Heart left ventricle (tissue), 16 donors: ENCODE data around the gene CBY1. TPM values are rescaled to one million over a fixed set of nuclear protein-coding genes. Genes with fewer than 3 reads are reported as not detected.

Experiments
- ATAC-seq, 4 donors: fragments of 200-7000 bp; cut with Tn5 transposase; one replicate each; pipeline ENCODE4 v1.9.1; 2020 to 2022; ENCODE audit warnings: moderate library complexity in 4 of 4, mild to moderate bottlenecking in 3 of 4, moderate number of reproducible peaks in 1 of 4
- DNase-seq, 5 donors: peaks; one replicate each; pipeline ENCODE4 v3.0.0-alpha.2; 2020
- H3K27ac ChIP-seq, 12 donors: fragments of 200-600 bp; sonication (generic) in 4 of 12; one replicate each; pipeline versions ENCODE4 v1.5.0 to v1.8.0; 2016 to 2022; ENCODE audit warnings: mild to moderate bottlenecking in 2 of 12
- H3K27me3 ChIP-seq, 9 donors: fragments of 200-600 bp; sonication (generic) in 2 of 9; one replicate each; pipeline versions ENCODE4 v1.5.1 to v1.8.0; 2016 to 2022; ENCODE audit warnings: mild to moderate bottlenecking in 3 of 9
- H3K36me3 ChIP-seq, 9 donors: fragments of 200-600 bp; sonication (generic) in 2 of 9; one replicate each; pipeline versions ENCODE4 v1.5.0 to v1.8.0; 2018 to 2022; ENCODE audit warnings: mild to moderate bottlenecking in 2 of 9
- H3K4me1 ChIP-seq, 12 donors: fragments of 200-600 bp; sonication (generic) in 4 of 12; one replicate each; pipeline versions ENCODE4 v1.5.0 to v1.8.0; 2016 to 2022; ENCODE audit warnings: mild to moderate bottlenecking in 3 of 12
- H3K4me3 ChIP-seq, 12 donors: fragments of 200-600 bp; sonication (generic) in 4 of 12; one replicate each; pipeline versions ENCODE4 v1.5.0 to v1.8.0; 2017 to 2022; ENCODE audit warnings: mild to moderate bottlenecking in 9 of 12, moderate library complexity in 4 of 12
- H3K9me3 ChIP-seq, 12 donors: fragments of 200-600 bp; sonication (generic) in 4 of 12; one replicate each; pipeline versions ENCODE4 v1.5.0 to v1.8.0; 2016 to 2022; ENCODE audit warnings: mild to moderate bottlenecking in 1 of 12
- POLR2A ChIP-seq, 2 donors: fragments of 450-650 bp; IDR thresholded peaks; one replicate each; pipeline ENCODE4 v1.6.1; 2017; ENCODE audit warnings: antibody characterized with exemption in 2 of 2, mild to moderate bottlenecking in 2 of 2, moderate library complexity in 2 of 2
- WGBS, 4 donors: extraction: QIAGEN DNeasy Blood & Tissue Kit in 2 of 4; methylation state at CpG; one replicate each; pipeline versions ENCODE4 v1.1.5 to v1.1.7; 2013 to 2018; 5-methylcytosine and 5-hydroxymethylcytosine counted together
- intact Hi-C, 10 donors: fragments of 100-400 bp; cut with DNase I; formaldehyde crosslinking; loops; one replicate each; pipeline versions ENCODE4 v1.11.1 to v1.14.2; 2022
- polyA plus RNA-seq, 2 donors: library from polyadenylated mRNA; stranded (reverse); fragments of 200-250 nt; gene quantifications; one replicate each; pipeline ENCODE4 v1.2.3, GENCODE V29; 2013
- total RNA-seq, 9 donors: library from RNA; depleted of rRNA in 2 of 9; stranded (reverse); fragments of >200 nt in 2 of 9; fragmentation: NEBNext Ultra II Directional in 3 of 9; extraction: Animal tissue kit (Norgen Biotek cat#: 25700) in 3 of 9; gene quantifications; one replicate each; pipeline versions ENCODE4 v1.1.0 to v1.2.4, GENCODE V29; 2016 to 2023
- TF ChIP-seq, protein P1 (sequence below), 12 donors: fragments of 200-600 bp; sonication (generic) in 4 of 12; IDR thresholded peaks; one replicate each; pipeline versions ENCODE4 v1.5.0 to v1.8.0; 2018 to 2022; ENCODE audit warnings: antibody characterized with exemption in 12 of 12, mild to moderate bottlenecking in 5 of 12
- donor health status: ischemic (EF 13 %, LVEDD 7.1; RV severe dilation, severe dysfunction).
- donor health status: healthy with polysubstance abuse.
- donor health status: DM: no; HTN: yes; CAD: no.
- donor health status: DM: no; HTN: no; CAD: no.
- donor health status: ischemic (EF 25% LVEDD 6.9; RV normal size, moderate dysfunction).
- donor health status: ischemic (EF 25% LVEDD 5.7; RV mildly dilated, moderate dysfunction).
- donor health status: healthy.
- donor health status: DM: yes; HTN: yes; CAD: no.
- donor health status: ischemic (EF 35%, LVEDD 5.7; RV mildly dilated, moderate dysfunction).
- donor health status: nonischemic (EF 11% LVEDD 7.7; RV severe dilation, severe dysfunction).
- donor health status: DM: yes; HTN: yes; CAD: no.
- donor health status: PGD.
- donor health status: ischemic (EF 29% LVEDD 5.4; RV normal size, mild dysfunction).
- donor health status: nonischemic (EF 23%, LVEDD 6.1; RV moderate dilation, normal function).

The CBY1 gene
- total and polyA plus RNA-seq, 11 donors: 24.1 to 71.7 (median 37.9) TPM

DNA sequence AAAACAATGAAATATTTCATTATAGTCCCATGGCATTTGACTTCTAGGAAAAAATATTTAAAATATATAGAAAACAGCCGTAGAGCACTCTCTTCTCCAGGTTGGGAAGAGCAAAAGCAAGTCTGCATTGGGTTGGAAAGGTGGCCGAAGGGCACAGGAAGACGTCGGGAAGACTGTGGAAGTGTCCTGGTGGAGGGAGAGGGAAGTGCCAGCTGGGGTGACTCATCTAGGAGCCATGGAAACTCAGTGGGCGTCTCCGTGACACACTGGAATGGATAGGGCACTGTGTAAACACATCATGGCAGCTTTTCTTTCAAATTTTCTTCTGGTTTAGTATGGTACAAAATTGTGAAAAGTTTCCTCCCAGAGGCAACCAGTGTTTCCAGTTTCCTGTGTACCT lies 62.0 kb downstream of the CBY1 start:
- DNase-seq (peak in 2 of 5 donors; percentile 36 to 63), ATAC-seq (peak in 3 of 4 donors; percentile 66 to 89 (median 86))
- peaks cover 0 to 81% (median 58%) of the 10 kb centered on the region in 9 donors for H3K36me3 ChIP-seq

DNA sequence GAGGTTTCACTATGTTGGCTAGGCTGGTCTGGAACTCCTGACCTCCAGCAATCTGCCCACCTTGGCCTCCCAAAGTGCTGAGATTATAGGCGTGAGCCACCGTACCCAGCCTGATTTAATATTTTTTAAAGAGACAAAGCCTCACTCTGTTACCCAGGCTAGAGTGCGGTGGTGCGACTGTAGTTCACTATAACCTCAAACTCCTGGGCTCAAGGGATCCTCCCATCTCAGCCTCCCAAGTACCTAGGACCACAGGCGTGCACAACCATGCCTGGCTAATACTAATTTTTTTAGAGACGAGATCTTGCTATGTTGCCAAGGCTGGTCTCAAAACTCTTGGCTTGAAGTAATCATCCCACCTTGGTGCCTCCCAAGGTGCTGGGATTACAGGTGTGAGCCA lies 62.8 kb downstream of the CBY1 start:
- peak overlapping the region in 1 of 12 donors; percentile 49 for H3K27ac ChIP-seq
- TF ChIP-seq POLR2A (IDR thresholded peaks at IDR 0.05): no peak
- TF ChIP-seq, protein P1, sequence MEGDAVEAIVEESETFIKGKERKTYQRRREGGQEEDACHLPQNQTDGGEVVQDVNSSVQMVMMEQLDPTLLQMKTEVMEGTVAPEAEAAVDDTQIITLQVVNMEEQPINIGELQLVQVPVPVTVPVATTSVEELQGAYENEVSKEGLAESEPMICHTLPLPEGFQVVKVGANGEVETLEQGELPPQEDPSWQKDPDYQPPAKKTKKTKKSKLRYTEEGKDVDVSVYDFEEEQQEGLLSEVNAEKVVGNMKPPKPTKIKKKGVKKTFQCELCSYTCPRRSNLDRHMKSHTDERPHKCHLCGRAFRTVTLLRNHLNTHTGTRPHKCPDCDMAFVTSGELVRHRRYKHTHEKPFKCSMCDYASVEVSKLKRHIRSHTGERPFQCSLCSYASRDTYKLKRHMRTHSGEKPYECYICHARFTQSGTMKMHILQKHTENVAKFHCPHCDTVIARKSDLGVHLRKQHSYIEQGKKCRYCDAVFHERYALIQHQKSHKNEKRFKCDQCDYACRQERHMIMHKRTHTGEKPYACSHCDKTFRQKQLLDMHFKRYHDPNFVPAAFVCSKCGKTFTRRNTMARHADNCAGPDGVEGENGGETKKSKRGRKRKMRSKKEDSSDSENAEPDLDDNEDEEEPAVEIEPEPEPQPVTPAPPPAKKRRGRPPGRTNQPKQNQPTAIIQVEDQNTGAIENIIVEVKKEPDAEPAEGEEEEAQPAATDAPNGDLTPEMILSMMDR (IDR thresholded peaks at IDR 0.05): no peak
- no peaks in the 10 kb centered on the region for H3K9me3 ChIP-seq
- no peak overlapping the region for H3K4me3 ChIP-seq
- ATAC-seq (no peak), DNase-seq (peak in 1 of 5 donors; percentile 13)
- H3K27me3 ChIP-seq: no peaks in the 10 kb centered on the region
- peaks cover 0 to 21% (median 10%) of the 10 kb centered on the region in 12 donors for H3K4me1 ChIP-seq
- intact Hi-C loops: loop anchor here in 1 of 10 donors (5.0 kb wide), 1 partner anchor 33 kb away; no protein-coding TSS in a partner anchor
- peaks cover 0 to 89% (median 66%) of the 10 kb centered on the region in 9 donors for H3K36me3 ChIP-seq
- WGBS, 4 donors: 93 to 95% (median 93%) methylated on average over 6 of the region's 6 CpGs

More for the DNA sequence above, 62.0 kb downstream of the CBY1 start:
- Histone ChIP-seq H3K4me3 (no peak overlapping the region), H3K27ac (peak overlapping the region in 2 of 12 donors; percentile 25 to 49), H3K9me3 (no peaks in the 10 kb centered on the region), H3K4me1 (peaks cover 0 to 28% (median 17%) of the 10 kb centered on the region in 12 donors), H3K27me3 (no peaks in the 10 kb centered on the region)
- TF ChIP-seq, protein P1 (IDR thresholded peaks at IDR 0.05): peak in 8 of 12 donors; percentile 21 to 60 (median 34)
- no peak for TF ChIP-seq POLR2A (IDR thresholded peaks at IDR 0.05)
- intact Hi-C loops: loop anchor here in 1 of 10 donors (5.0 kb wide), 1 partner anchor 34 kb away; no protein-coding TSS in a partner anchor
- WGBS, 4 donors: 34 to 50% (median 42%) methylated on average over 6 of the region's 6 CpGs

DNA sequence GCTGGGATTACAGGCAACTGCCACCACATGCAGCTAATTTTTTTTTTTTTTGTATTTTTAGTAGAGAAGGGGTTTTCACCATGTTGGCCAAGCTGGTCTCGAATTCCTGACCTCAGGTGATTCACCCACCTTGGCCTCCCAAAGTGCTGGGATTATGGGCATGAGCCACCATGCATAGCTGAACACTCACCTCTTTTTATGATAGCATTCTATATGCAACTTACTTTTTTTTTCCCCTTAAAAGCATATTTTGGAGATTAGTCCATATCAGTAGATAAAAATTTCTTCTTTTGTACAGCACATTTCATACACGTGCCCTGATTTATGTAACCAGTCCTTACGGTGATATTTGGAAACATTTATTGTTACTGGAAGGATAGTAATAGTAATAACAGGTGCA lies 63.9 kb downstream of the CBY1 start:
- Histone ChIP-seq H3K36me3 (peaks cover 0 to 97% (median 78%) of the 10 kb centered on the region in 9 donors), H3K27ac (no peak overlapping the region), H3K4me1 (peaks cover 0 to 13% (median 3%) of the 10 kb centered on the region in 12 donors), H3K9me3 (no peaks in the 10 kb centered on the region), H3K4me3 (no peak overlapping the region), H3K27me3 (no peaks in the 10 kb centered on the region)
- WGBS, 4 donors: 96 to 98% (median 97%) methylated on average over 3 of the region's 3 CpGs
- ATAC-seq (no peak), DNase-seq (no peak)
- TF ChIP-seq POLR2A (IDR thresholded peaks at IDR 0.05): no peak
- TF ChIP-seq, protein P1 (IDR thresholded peaks at IDR 0.05): no peak
- intact Hi-C loops: no loop called here

GRCh38 chr22:38721551-38721950 lies 65.1 kb downstream of the CBY1 start:
- H3K36me3 ChIP-seq: peaks cover 0 to 99% (median 83%) of the 10 kb centered on the region in 9 donors
- intact Hi-C loops: no loop called here
- peaks cover 0 to 14% (median 3%) of the 10 kb centered on the region in 12 donors for H3K4me1 ChIP-seq
- 89 to 93% (median 90%) methylated on average over 7 of the region's 7 CpGs for WGBS, 4 donors
- H3K27ac ChIP-seq: no peak overlapping the region
- TF ChIP-seq, protein P1 (IDR thresholded peaks at IDR 0.05): no peak
- no peak for TF ChIP-seq POLR2A (IDR thresholded peaks at IDR 0.05)
- H3K4me3 ChIP-seq: no peak overlapping the region
- H3K27me3 ChIP-seq: no peaks in the 10 kb centered on the region
- no peak for DNase-seq
- H3K9me3 ChIP-seq: no peaks in the 10 kb centered on the region
- ATAC-seq: no peak

Other genes with a start within 250 kb of the CBY1 start
- gene KCNJ4, start 201.4 kb upstream of the CBY1 start, total RNA-seq: 10 to 100 TPM; 14.5 to 85.5 (median 39.7) TPM
- 10 to 100 TPM; 20.3 to 57.9 TPM for gene KCNJ4, start 201.4 kb upstream of the CBY1 start, polyA plus RNA-seq
- gene KDELR3, start 188.5 kb upstream of the CBY1 start, total RNA-seq: 10 to 100 TPM in 4 of 9 donors, 1 to 10 TPM in 5; 4.4 to 15.5 (median 8.5) TPM
- gene KDELR3, start 188.5 kb upstream of the CBY1 start, polyA plus RNA-seq: 10 to 100 TPM in 1 of 2 donors, 1 to 10 TPM in 1; 7.8 to 10.5 TPM
- 100 to 1,000 TPM; 149 to 202 (median 170) TPM for gene DDX17, start 150.3 kb upstream of the CBY1 start, total RNA-seq
- 100 to 1,000 TPM; 133 to 153 TPM for gene DDX17, start 150.3 kb upstream of the CBY1 start, polyA plus RNA-seq
- 1 to 10 TPM in 5 of 9 donors, under 1 TPM in 4; 0.16 to 2.4 (median 1.1) TPM for gene DMC1, start 86.5 kb upstream of the CBY1 start, total RNA-seq
- under 1 TPM; 0.12 to 0.27 TPM for gene DMC1, start 86.5 kb upstream of the CBY1 start, polyA plus RNA-seq
- 1 to 10 TPM in 2 of 9 donors, under 1 TPM in 7; 0.16 to 1.0 (median 0.36) TPM for gene FAM227A, start 246 bp upstream of the CBY1 start, total RNA-seq
- gene FAM227A, start 246 bp upstream of the CBY1 start, polyA plus RNA-seq: under 1 TPM; 0.30 to 0.38 TPM
- 10 to 100 TPM; 37.1 to 82.1 (median 71.6) TPM for gene TOMM22, start 25.3 kb downstream of the CBY1 start, total RNA-seq
- gene TOMM22, start 25.3 kb downstream of the CBY1 start, polyA plus RNA-seq: 10 to 100 TPM; 32.3 to 45.6 TPM
- gene JOSD1, start 44.3 kb downstream of the CBY1 start, total RNA-seq: 10 to 100 TPM; 14.7 to 34.0 (median 22.8) TPM
- 10 to 100 TPM in 1 of 2 donors, 1 to 10 TPM in 1; 7.8 to 33.9 TPM for gene JOSD1, start 44.3 kb downstream of the CBY1 start, polyA plus RNA-seq
- 10 to 100 TPM; 23.7 to 45.3 (median 28.1) TPM for gene GTPBP1, start 49.3 kb downstream of the CBY1 start, total RNA-seq
- gene GTPBP1, start 49.3 kb downstream of the CBY1 start, polyA plus RNA-seq: 10 to 100 TPM; 15.6 to 21.6 TPM
- gene SUN2, start 99.4 kb downstream of the CBY1 start, total RNA-seq: 100 to 1,000 TPM in 6 of 9 donors, 10 to 100 TPM in 3; 75.2 to 405 (median 125) TPM
- 100 to 1,000 TPM in 1 of 2 donors, 10 to 100 TPM in 1; 41.3 to 203 TPM for gene SUN2, start 99.4 kb downstream of the CBY1 start, polyA plus RNA-seq
- 10 to 100 TPM in 5 of 9 donors, 1 to 10 TPM in 4; 8.2 to 16.4 (median 10.4) TPM for gene DNAL4, start 137.5 kb downstream of the CBY1 start, total RNA-seq
- gene DNAL4, start 137.5 kb downstream of the CBY1 start, polyA plus RNA-seq: 10 to 100 TPM in 1 of 2 donors, 1 to 10 TPM in 1; 7.9 to 14.9 TPM
- gene NPTXR, start 187.4 kb downstream of the CBY1 start, total RNA-seq: 10 to 100 TPM; 15.4 to 34.0 (median 20.7) TPM
- gene NPTXR, start 187.4 kb downstream of the CBY1 start, polyA plus RNA-seq: 10 to 100 TPM; 18.8 to 19.1 TPM
- gene CBX6, start 215.6 kb downstream of the CBY1 start, total RNA-seq: 10 to 100 TPM; 28.3 to 59.0 (median 43.9) TPM
- 10 to 100 TPM; 21.1 to 43.5 TPM for gene CBX6, start 215.6 kb downstream of the CBY1 start, polyA plus RNA-seq